HepG2 (cell line): Measurements from ENCODE around the gene CAPZA1. TPM values are rescaled to one million over a fixed set of nuclear protein-coding genes. Genes with fewer than 3 reads are reported as not detected.

Experiments used
- NCOA1 ChIP-seq: sonication (generic); formaldehyde crosslinking; IDR thresholded peaks from 2 replicates; pipeline ENCODE4 v1.9.0; 2021; ENCODE audit warnings: missing genetic modification reagents
- ZFP62 ChIP-seq: sonication (generic); formaldehyde crosslinking; IDR thresholded peaks from 2 replicates; pipeline ENCODE4 v1.4.0; 2020; ENCODE audit warnings: missing genetic modification reagents
- ZNF891 ChIP-seq: sonication (generic); formaldehyde crosslinking; IDR thresholded peaks from 2 replicates; pipeline ENCODE4 v1.5.0; 2020; ENCODE audit warnings: mild to moderate bottlenecking, missing genetic modification reagents
- polyA plus RNA-seq, 8 experiments: library from polyadenylated mRNA; depleted of rRNA in 3 of 8; stranded (reverse) in 7 of 8; unstranded in 1 of 8; fragments of >200 nt; fragmentation: Illumina TruSeq in 4 of 8; extraction: Trizol in 4 of 8; gene quantifications; 2 replicates each; pipeline versions ENCODE4 v1.2.1 to v1.2.3, GENCODE V29; 2011 to 2016; ENCODE audit warnings: low read depth in 4 of 8, missing spikeins in 1 of 8, mixed read lengths in 1 of 8; ENCODE audit not compliant: insufficient read depth in 1 of 8
- total RNA-seq, 5 experiments: library from RNA; depleted of rRNA; stranded (reverse); fragments of >200 nt; fragmentation: Illumina TruSeq; extraction: Trizol; gene quantifications; 2 replicates each; pipeline ENCODE4 v1.2.3, GENCODE V29; 2016; ENCODE audit warnings: low read depth in 1 of 5
- TF ChIP-seq, protein P1 (sequence below), 2 experiments: sonication (generic) in 1 of 2; formaldehyde crosslinking in 1 of 2; IDR thresholded peaks; 2 replicates each; pipeline versions ENCODE4 v1.4.0 to v1.6.1; 2018 to 2020; ENCODE audit warnings: missing genetic modification reagents in 2 of 2, borderline replicate concordance in 1 of 2, low read depth in 1 of 2, mild to moderate bottlenecking in 1 of 2, missing biosample characterization in 1 of 2
- TF ChIP-seq, protein P2 (sequence below): sonication (generic); formaldehyde crosslinking; IDR thresholded peaks from 2 replicates; pipeline ENCODE4 v1.4.0; 2020; ENCODE audit warnings: missing genetic modification reagents
- TF ChIP-seq, protein P3 (sequence below): sonication (generic); formaldehyde crosslinking; IDR thresholded peaks from 2 replicates; pipeline ENCODE4 v1.4.0; 2020; ENCODE audit warnings: mild to moderate bottlenecking, missing genetic modification reagents
- TF ChIP-seq, protein P4 (sequence below): sonication (generic); formaldehyde crosslinking; IDR thresholded peaks from 2 replicates; pipeline ENCODE4 v1.4.0; 2020; ENCODE audit warnings: missing genetic modification reagents

The CAPZA1 gene
- total and polyA plus RNA-seq, 2 of the 13 experiments (the other 11 are each of a cell fraction or from before 2014, with no cell fraction given), result 67.0 to 117 TPM

DNA sequence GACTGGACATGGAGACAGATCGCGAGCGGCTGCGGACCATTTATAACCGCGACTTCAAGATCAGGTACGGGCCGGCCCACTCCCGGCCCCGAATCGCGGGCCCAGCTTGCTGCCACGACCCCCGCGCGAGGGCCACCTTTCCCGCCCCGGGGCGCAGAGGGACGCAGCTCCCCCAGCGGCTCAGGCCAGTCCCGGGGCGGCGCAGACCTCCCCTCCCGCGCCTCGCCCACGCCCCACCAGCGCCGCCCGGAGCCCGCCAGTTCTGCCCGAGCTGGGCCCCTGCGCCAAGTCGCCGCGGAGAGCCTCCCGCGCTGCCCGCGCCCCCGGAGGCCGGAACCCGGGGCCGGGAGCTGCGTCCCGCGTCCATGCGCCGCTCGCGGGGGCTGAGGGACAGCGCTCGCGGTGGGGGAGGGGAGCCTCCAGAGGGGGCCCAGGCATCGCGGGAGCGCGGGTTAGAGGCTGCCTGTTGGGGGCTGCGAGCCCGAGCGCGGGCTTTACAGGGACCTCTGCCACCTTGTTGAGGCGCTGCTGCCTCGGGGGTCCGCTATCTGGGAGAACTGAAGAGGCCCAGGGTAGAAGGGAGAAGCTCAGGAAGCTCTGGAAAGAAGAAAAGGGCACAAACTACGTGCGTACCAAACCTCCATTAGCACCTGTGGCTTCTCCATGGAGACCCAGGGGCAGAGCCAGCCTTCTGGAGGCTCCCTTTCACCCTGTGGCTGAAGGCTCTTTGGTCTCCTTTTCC is 55.5 kb downstream of the CAPZA1 start (continued):
- TF ChIP-seq, protein P1, sequence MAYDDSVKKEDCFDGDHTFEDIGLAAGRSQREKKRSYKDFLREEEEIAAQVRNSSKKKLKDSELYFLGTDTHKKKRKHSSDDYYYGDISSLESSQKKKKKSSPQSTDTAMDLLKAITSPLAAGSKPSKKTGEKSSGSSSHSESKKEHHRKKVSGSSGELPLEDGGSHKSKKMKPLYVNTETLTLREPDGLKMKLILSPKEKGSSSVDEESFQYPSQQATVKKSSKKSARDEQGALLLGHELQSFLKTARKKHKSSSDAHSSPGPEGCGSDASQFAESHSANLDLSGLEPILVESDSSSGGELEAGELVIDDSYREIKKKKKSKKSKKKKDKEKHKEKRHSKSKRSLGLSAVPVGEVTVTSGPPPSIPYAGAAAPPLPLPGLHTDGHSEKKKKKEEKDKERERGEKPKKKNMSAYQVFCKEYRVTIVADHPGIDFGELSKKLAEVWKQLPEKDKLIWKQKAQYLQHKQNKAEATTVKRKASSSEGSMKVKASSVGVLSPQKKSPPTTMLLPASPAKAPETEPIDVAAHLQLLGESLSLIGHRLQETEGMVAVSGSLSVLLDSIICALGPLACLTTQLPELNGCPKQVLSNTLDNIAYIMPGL (CRISPR knock-in tag; IDR thresholded peaks at IDR 0.05; ENCODE audit: borderline replicate concordance in 1 of 2, low read depth in 1 of 2), result peak; percentile 27 to 30; a peak in 3 of 4 replicates
- TF ChIP-seq NCOA1 (CRISPR knock-in tag), result no peak
- TF ChIP-seq, protein P2, sequence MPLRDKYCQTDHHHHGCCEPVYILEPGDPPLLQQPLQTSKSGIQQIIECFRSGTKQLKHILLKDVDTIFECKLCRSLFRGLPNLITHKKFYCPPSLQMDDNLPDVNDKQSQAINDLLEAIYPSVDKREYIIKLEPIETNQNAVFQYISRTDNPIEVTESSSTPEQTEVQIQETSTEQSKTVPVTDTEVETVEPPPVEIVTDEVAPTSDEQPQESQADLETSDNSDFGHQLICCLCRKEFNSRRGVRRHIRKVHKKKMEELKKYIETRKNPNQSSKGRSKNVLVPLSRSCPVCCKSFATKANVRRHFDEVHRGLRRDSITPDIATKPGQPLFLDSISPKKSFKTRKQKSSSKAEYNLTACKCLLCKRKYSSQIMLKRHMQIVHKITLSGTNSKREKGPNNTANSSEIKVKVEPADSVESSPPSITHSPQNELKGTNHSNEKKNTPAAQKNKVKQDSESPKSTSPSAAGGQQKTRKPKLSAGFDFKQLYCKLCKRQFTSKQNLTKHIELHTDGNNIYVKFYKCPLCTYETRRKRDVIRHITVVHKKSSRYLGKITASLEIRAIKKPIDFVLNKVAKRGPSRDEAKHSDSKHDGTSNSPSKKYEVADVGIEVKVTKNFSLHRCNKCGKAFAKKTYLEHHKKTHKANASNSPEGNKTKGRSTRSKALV (CRISPR knock-in tag), result no peak
- TF ChIP-seq ZNF891 (CRISPR knock-in tag), result no peak
- TF ChIP-seq ZFP62 (CRISPR knock-in tag), result no peak
- TF ChIP-seq, protein P3, sequence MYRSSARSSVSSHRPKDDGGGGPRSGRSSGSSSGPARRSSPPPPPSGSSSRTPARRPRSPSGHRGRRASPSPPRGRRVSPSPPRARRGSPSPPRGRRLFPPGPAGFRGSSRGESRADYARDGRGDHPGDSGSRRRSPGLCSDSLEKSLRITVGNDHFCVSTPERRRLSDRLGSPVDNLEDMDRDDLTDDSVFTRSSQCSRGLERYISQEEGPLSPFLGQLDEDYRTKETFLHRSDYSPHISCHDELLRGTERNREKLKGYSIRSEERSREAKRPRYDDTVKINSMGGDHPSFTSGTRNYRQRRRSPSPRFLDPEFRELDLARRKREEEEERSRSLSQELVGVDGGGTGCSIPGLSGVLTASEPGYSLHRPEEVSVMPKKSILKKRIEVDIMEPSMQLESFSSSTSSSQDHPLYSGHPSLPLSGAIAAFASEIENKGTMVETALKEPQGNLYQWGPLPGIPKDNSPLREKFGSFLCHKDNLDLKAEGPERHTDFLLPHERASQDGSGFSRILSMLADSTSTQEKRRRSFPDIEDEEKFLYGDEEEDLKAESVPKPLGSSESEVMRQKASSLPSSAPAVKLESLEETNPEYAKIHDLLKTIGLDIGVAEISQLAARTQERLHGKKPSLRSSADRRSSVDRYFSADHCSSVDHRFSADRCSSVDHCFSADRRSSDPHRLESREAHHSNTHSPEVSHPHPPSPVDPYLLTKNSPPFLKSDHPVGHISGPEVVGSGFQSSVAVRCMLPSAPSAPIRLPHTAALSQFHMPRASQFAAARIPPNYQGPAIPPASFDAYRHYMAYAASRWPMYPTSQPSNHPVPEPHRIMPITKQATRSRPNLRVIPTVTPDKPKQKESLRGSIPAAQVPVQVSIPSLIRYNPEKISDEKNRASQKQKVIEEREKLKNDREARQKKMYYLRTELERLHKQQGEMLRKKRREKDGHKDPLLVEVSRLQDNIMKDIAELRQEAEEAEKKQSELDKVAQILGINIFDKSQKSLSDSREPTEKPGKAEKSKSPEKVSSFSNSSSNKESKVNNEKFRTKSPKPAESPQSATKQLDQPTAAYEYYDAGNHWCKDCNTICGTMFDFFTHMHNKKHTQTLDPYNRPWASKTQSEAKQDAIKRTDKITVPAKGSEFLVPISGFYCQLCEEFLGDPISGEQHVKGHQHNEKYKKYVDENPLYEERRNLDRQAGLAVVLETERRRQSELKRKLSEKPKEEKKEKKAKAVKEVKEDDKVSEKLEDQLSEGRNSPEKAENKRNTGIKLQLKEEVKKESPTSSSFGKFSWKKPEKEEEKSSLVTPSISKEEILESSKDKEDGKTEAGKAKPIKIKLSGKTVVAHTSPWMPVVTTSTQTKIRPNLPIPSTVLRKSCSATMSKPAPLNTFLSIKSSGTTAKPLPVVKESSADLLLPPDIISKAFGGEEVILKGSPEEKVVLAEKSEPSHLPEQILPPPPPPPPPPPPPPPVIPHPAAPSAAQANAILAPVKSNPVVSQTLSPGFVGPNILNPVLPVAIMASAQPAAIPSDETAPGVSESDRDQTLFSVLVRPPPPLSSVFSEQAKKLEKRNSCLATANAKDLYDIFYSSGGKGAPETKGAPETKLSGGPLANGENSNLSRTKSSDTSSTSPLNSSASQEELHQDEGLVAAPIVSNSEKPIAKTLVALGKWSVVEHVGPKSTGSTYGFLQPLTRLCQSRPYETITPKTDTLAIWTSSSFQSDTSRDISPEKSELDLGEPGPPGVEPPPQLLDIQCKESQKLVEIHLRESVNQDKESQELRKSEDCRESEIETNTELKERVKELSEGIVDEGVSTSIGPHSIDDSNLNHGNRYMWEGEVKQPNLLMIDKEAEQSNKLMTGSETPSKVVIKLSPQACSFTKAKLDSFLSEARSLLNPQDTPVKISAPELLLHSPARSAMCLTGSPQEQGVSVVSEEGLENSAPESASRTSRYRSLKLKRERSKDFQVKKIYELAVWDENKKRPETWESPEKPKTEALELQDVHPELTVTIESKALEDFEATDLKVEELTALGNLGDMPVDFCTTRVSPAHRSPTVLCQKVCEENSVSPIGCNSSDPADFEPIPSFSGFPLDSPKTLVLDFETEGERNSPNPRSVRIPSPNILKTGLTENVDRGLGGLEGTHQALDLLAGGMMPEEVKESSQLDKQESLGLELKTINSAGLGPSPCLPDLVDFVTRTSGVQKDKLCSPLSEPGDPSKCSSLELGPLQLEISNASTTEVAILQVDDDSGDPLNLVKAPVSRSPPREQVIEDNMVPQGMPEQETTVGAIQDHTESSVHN (CRISPR knock-in tag), result no peak
- TF ChIP-seq, protein P4, sequence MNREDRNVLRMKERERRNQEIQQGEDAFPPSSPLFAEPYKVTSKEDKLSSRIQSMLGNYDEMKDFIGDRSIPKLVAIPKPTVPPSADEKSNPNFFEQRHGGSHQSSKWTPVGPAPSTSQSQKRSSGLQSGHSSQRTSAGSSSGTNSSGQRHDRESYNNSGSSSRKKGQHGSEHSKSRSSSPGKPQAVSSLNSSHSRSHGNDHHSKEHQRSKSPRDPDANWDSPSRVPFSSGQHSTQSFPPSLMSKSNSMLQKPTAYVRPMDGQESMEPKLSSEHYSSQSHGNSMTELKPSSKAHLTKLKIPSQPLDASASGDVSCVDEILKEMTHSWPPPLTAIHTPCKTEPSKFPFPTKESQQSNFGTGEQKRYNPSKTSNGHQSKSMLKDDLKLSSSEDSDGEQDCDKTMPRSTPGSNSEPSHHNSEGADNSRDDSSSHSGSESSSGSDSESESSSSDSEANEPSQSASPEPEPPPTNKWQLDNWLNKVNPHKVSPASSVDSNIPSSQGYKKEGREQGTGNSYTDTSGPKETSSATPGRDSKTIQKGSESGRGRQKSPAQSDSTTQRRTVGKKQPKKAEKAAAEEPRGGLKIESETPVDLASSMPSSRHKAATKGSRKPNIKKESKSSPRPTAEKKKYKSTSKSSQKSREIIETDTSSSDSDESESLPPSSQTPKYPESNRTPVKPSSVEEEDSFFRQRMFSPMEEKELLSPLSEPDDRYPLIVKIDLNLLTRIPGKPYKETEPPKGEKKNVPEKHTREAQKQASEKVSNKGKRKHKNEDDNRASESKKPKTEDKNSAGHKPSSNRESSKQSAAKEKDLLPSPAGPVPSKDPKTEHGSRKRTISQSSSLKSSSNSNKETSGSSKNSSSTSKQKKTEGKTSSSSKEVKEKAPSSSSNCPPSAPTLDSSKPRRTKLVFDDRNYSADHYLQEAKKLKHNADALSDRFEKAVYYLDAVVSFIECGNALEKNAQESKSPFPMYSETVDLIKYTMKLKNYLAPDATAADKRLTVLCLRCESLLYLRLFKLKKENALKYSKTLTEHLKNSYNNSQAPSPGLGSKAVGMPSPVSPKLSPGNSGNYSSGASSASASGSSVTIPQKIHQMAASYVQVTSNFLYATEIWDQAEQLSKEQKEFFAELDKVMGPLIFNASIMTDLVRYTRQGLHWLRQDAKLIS (CRISPR knock-in tag), result no peak
